Activated T-helper 1 cell treated with anti-CD3 and anti-CD28 coated beads, Interleukin-2, amount 50 U/mL, for 16 hours (primary cell): ENCODE data around the gene DNLZ.
"Not testable (repeated sequence)": the region's sequence is repeated elsewhere in the genome, so short reads cannot be mapped to it uniquely, and the experiment has no call there.

ENCODE experiments used
- DNase-seq, 2 donors: peaks; one replicate each; pipeline ENCODE4 v3.0.0-alpha.2; 2020; ENCODE audit warnings: low read depth in 1 of 2, low spot score in 1 of 2

DNLZ gene

GRCh38 chr9:136361754-136362449, 1.6 kb downstream of the DNLZ start:
- DNase-seq: no peak

- DNase-seq: no peak
Observed at GRCh38 chr9:136361047-136361753, 2.3 kb downstream of the DNLZ start.

GRCh38 chr9:136359774-136360718, 3.5 kb downstream of the DNLZ start:
- no peak for DNase-seq

GRCh38 chr9:136358888-136359287, 4.7 kb downstream of the DNLZ start:
- no peak for DNase-seq

- no peak for DNase-seq
Observed at GRCh38 chr9:136358016-136358415, 5.5 kb downstream of the DNLZ start.

DNA sequence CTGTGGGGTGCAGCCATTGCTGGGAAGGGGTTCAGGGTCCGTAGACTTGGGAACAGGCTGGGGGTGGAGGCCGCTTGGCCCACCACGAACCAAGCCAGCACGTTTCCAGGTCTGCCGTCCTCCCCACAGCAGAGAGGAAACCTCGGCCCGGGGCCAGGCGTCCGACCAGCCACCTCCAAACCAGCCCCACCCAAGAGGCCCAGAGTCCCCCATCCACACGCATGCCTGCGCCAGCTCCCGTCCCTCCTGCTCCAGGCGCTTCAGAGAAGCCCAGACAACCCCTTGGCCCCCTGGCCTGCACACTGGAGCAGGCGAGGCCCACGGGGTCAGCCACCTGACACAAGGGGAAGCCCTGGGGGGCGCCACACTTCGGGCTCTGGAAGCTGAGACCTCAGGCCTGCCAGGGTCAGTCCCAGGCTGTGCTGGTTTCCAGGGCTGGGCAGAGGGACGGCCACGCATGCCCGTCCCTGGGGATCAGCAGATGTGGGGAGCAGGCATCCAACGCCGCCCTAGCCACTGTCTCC, 6.3 kb downstream of the DNLZ start:
- DNase-seq: no peak

- DNase-seq: no peak
Observed at GRCh38 chr9:136355616-136356557, 7.7 kb downstream of the DNLZ start.

GRCh38 chr9:136354592-136355085, 8.9 kb downstream of the DNLZ start:
- no peak for DNase-seq

DNA sequence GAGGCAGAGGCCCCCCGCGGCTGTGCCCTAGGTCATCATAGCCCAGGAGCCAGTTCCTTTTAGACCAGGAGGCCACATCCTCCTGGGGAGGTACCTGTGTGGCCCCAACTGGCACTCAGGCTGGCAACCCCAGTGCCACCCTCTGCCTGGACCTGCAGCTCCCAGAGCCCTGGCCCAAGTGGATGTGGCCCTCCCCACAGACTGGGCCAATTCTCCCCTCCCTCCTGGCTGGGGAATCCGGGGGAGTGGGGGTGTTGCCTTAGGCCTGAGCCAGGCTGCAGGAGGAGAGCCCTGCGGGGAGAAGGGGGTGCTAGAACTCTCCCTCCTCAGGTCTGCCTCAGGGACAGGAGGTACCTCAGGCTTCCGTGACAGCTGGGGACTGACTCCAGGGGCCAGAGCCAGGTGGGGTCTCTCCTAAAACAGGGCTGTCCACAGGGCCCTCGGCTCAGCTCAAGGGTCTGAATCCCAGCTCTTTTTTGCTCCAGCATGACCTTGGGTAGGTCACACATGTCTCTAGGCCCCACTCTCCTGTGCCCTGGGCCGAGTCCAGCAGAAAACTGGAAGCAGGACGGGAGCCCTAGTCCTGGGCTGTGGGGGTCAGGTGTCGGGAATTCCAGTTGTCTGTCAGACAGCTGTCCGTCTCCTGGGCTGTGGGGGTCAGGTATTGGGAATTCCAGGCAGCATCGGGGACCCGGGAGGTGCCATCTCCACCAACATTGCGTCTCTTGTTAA, 9.6 kb downstream of the DNLZ start:
- no peak for DNase-seq

GRCh38 chr9:136353088-136353487, 10.5 kb downstream of the DNLZ start:
- no peak for DNase-seq

DNA sequence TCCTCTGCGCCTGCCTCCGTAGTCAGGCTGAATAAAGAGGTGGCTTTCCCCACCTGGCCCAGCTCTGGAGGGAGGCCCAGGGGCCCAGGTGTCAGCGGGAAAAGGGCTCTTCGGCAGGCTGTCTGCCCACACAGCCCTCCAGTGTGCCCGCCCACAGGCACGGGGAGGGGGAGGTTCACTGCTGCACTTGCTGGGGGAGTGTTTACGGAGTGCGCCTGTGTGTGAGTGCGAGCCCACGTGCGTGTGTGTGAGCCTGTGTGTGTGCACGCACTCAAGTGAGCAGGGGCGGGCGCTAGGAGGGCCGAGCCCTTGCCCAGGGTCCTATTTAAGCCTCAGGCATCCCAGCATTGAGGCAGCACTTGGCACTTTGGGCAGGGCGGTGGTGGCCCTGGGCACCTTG, 10.9 kb downstream of the DNLZ start:
- DNase-seq: no peak

- not testable (repeated sequence) for DNase-seq
Observed at GRCh38 chr9:136351868-136352267, 11.7 kb downstream of the DNLZ start.

DNA sequence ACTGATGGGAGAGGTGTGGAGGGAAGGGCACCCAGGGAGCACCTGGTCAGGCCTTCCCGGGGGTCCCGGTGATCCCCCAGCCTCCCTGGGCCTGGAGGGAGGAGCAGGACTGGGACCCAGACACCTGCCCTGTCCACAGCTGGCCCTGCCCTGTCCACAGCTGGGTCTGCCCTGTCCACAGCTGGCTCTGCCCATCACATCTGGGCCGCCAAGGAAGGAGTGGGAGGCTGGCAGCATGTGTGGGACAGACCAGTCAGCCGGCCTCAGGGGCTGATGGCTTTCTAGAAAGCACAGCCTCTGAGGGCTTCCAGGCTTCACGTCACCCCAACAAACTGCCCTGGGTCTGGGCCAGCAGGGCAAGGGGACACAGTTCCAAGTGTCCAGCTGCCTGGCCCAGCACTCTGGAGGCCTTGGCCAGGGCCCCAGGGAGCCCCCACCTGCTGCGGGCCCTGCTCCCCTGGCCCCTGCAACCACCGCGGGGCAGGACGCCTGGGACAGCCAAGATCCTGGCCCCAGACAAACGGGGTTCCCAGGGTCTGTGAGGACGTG, 12.2 kb downstream of the DNLZ start:
- no peak for DNase-seq

DNA sequence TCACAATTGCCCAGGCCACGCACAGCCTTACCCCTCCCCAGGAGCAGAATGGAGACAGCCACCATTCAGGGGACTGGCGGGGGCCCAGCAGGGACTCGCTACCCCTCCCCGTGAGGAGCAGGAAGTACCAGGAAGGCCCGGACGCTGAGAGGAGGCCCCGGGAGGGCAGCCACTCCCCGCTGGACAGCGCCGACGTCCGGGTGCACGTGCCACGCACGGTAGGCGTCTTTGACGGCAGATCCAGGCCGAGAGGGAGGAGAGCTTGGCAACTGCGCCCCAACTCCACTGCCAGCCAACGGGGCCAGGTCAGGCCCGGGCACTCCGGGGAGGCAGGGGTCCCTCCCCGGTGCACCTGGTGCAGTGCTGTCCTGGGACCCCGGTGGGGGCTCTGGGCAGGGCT, 14.0 kb downstream of the DNLZ start:
- no peak for DNase-seq

DNA sequence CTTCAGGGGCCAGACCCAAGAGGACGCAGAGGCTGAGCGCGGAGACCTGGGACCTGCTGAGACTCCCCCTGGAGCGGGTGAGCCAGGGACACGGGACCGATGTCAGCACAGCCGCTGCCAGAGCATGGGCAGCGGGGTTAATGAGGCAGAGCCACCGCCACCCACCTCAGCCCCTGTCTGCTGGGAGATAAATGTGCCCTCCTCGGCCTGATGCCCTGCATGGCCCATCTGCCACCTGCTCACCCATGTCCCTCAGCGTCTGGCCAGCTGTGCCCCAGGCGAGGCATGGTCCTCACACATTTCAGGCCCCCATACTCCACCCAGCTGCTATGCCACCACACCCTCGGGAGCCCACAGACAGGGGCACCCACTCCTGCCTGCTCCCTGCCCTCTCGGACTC, 14.9 kb downstream of the DNLZ start:
- DNase-seq: no peak

DNA sequence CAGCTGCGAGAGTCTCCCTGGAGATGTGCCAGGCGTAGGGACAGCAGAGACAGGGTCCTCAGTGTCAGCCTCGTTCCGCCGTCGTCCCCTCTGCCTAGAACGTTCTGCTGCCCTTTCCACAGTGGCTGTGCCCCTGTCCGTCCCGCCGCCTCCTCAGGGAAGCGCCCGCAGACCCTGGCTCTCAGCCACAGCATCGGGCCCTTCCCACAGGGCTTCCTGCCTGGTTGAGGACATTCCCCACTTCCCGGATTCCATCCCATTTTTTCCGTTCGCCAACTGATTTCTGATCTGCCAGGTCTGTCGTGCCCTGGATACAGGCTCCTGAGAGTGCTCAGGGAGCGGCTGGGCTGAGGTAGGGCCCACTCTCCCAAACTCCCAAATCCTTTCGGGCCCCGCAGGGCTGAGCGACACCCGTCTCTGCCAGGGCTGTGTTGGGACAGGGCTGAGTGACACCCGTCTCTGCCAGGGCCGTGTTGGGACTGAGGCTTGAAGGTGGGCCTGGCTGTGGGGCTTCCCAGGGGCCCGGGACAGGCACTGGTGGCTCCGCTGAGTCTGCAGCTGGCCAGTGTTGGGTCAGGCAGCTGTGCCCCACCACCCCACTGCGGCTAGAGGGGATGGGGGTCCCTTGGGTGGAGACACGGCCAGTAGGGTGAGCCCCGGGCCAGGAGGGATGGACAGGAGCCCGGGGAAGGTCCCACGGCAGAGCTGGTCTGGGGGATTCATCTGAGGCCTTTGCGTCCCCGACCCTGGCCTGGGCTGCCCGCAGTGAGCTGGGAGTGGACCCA, 15.9 kb downstream of the DNLZ start:
- no peak for DNase-seq

- DNase-seq: no peak
Observed at GRCh38 chr9:136346927-136347465, 16.5 kb downstream of the DNLZ start.

- no peak for DNase-seq
Observed at GRCh38 chr9:136346157-136346481, 17.4 kb downstream of the DNLZ start.
